GM10266 (cell line): ENCODE results near the gene RNF31.

Source experiments
- DNase-seq: peaks from one replicate; pipeline ENCODE4 v3.0.0; 2012; ENCODE audit errors: extremely low spot score
- CTCF ChIP-seq: IDR thresholded peaks from 2 replicates; pipeline ENCODE4 v1.5.1; 2012; ENCODE audit warnings: mild to moderate bottlenecking, low read depth; ENCODE audit not compliant: control insufficient read depth, insufficient read depth; ENCODE audit errors: missing control alignments

The RNF31 gene

GRCh38 chr14:24186831-24187538 is 39.7 kb downstream of the RNF31 start:
- no peak for TF ChIP-seq CTCF
- no peak for DNase-seq

- no peak for DNase-seq
- no peak for TF ChIP-seq CTCF
Observed at GRCh38 chr14:24187539-24187915, 40.2 kb downstream of the RNF31 start.

GRCh38 chr14:24188251-24189058 is 41.2 kb downstream of the RNF31 start, which contains the start of gene IPO4:
Gene IPO4 (minus strand): TSS chr14:24188816. CDS start chr14:24188787, 29 bp downstream.
- DNase-seq: peak; percentile 98
- no peak for TF ChIP-seq CTCF

- no peak for TF ChIP-seq CTCF
- no peak for DNase-seq
Observed at GRCh38 chr14:24189059-24189375, 41.7 kb downstream of the RNF31 start.

- DNase-seq: no peak
- no peak for TF ChIP-seq CTCF
Observed at GRCh38 chr14:24189460-24189859, 42.2 kb downstream of the RNF31 start.

- DNase-seq: no peak
Observed at GRCh38 chr14:24190416-24190815, 43.1 kb downstream of the RNF31 start.

More at GRCh38 chr14:24190416-24190815, 43.1 kb downstream of the RNF31 start:
- TF ChIP-seq CTCF: no peak
